C1 segment of cervical spinal cord (tissue), 14 donors: ENCODE measurements around the gene TPP1.
A peak's percentile ranks its signal among the peaks of the same experiment; 100 is the strongest.

Experiments used
- DNase-seq, 14 donors: peaks; one replicate each; lab custom pipeline; 2025; lab: John Stamatoyannopoulos, UW

The TPP1 gene

GRCh38 chr11:6588018-6588417, 31.2 kb downstream of the TPP1 start:
- no peak for DNase-seq

- DNase-seq, result peak in 8 of 14 donors; percentile 27 to 87 (median 38)
Observed at GRCh38 chr11:6587360-6587953, 31.8 kb downstream of the TPP1 start.

GRCh38 chr11:6586434-6587359, 32.5 kb downstream of the TPP1 start:
- DNase-seq, result peak in 1 of 14 donors; percentile 49

GRCh38 chr11:6584528-6584927, 34.7 kb downstream of the TPP1 start:
- no peak for DNase-seq

GRCh38 chr11:6583584-6583983, 35.6 kb downstream of the TPP1 start:
- no peak for DNase-seq

- DNase-seq, result no peak
Observed at GRCh38 chr11:6579681-6580080, 39.5 kb downstream of the TPP1 start.

- DNase-seq, result no peak
Observed at GRCh38 chr11:6578134-6578533, 41.1 kb downstream of the TPP1 start.

GRCh38 chr11:6576471-6577373, 42.5 kb downstream of the TPP1 start:
- DNase-seq, result peak in 13 of 14 donors; percentile 20 to 86 (median 74)

GRCh38 chr11:6574816-6575715, 44.2 kb downstream of the TPP1 start:
- no peak for DNase-seq

- DNase-seq, result no peak
Observed at GRCh38 chr11:6572215-6572614, 47.0 kb downstream of the TPP1 start.

GRCh38 chr11:6571434-6572008, 47.7 kb downstream of the TPP1 start:
- no peak for DNase-seq

GRCh38 chr11:6570691-6571427, 48.4 kb downstream of the TPP1 start:
- no peak for DNase-seq

GRCh38 chr11:6569706-6570105, 49.5 kb downstream of the TPP1 start:
- DNase-seq, result no peak

GRCh38 chr11:6568191-6568918, 50.9 kb downstream of the TPP1 start:
- peak in 3 of 14 donors; percentile 16 to 40 (median 26) for DNase-seq

GRCh38 chr11:6567371-6567745, 51.9 kb downstream of the TPP1 start:
- peak in 1 of 14 donors; percentile 75 for DNase-seq

- DNase-seq, result peak in 4 of 14 donors; percentile 20 to 69 (median 30)
Observed at GRCh38 chr11:6566704-6567370, 52.4 kb downstream of the TPP1 start.

- no peak for DNase-seq
Observed at GRCh38 chr11:6565988-6566703, 53.1 kb downstream of the TPP1 start.

GRCh38 chr11:6565325-6565724, 53.9 kb downstream of the TPP1 start:
- DNase-seq, result no peak
